GM19395 (cell line): Measurements from ENCODE around the gene NXPH1.
"Not testable (repeated sequence)": the region's sequence is repeated elsewhere in the genome, so short reads cannot be mapped to it uniquely, and the experiment has no call there.

Experiments
- ATAC-seq: cut with Tn5 transposase; IDR thresholded peaks from one replicate; pipeline ENCODE4 v1.9.1; 2021; ENCODE audit warnings: mild to moderate bottlenecking, moderate library complexity; ENCODE audit not compliant: unreplicated experiment

Gene NXPH1

DNA sequence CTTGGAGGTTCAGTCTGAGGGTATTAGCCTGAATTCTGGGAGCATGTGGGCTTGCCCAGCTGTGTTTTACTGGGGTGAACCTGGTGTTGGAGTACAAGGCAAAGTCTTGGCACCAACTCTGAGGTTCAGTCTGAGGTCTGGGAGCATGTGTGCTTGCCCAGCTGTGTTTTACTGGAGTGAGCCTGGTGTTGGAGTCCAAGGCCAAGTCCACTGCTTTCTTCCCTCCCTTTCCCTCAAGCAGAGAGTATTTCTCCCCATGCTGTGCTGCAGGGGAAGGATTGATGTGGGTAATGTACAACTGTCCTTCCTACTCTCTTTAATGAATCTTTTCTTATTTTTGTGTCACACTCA lies 236.1 kb downstream of the NXPH1 start:
- ATAC-seq: no peak

DNA sequence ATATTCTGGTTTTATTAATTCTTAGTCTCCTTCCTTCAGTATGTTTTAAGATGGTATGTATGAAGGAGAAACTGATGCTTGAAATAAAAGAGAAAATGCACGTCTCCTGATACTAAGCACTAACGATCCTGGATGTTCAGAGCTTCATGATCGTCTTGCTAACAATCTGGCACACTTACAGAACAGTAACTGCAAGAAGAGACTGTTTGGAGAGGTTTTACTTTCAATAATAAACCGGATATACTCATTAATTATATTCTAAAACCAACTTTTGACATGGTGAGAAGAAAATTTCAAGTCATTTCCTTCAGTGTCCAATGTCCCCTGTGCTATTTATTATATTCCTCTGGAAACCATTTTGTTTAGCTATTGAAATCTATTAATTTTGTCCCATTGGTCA lies 251.0 kb downstream of the NXPH1 start:
- no peak for ATAC-seq

DNA sequence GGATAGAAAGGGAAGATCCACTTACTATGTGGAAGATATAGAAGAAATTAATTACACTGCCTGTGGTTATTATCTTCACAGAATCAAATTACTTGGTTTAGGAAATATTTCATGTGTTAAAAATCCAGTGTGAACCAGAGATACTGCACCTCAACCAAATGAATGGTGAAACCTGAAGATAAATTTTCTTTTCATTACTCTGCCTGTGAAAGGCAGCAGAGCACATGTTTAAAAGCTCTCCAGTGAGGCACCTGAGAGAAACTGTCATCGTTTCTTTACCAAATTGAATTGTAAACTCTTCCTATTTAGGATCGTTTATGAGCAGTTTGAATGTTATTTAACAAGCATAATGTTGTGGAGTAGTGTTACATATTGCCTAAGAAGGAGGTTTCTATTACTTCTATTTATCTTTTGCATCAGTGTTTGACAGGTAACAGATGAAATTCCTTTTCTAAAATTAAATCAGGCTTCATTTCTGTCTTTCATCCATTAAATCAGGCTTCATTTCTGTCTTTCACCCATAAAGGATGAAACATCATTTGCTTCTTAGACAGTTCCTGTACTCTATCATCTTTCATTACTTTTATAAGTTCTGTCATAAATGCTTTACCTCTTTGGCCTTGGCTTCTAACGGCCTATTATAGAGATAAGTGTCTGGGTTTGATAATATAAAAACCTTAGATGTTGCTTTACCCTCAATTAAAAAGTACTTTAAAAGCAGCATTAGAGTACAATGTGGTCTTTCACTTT lies 266.6 kb downstream of the NXPH1 start:
- ATAC-seq: no peak

DNA sequence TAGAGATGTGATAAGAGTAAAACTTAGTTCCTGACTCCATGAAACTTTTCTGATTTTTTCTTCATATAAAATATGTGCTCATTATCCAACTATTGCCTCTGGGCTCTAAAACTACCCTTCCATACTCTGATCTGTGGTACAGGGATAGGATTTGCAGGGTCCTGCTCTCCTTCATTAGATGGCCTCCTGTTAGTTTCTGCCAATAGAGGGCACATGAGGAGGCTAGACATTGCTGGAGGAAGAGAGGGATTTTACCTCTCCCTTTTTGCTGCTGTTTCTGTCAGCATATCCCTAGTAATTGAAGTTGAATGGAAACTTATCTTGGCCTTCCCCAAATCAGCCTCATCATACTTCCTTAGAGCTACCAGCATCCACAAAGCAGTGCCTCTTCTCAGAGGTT lies 269.4 kb downstream of the NXPH1 start:
- no peak for ATAC-seq

DNA sequence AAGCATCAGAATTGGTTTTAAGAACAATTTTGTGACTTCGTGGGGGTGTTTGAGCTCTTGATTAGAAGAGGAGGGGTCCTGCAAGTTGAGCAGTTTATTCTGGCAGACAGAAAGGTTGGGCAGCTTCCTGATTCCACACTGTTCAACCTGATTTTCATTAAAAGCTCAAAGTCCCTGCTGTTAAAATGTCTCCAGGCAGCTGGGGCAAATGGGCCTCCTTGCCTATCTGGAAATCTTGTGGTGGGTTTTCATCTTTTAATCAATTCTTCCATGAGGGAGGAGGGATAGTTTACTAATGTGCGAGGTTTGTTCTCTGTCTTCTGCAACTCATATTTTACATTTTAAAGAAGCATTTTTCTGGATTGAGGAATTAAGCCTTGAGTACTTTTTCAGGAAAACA lies 276.7 kb downstream of the NXPH1 start:
- ATAC-seq: no peak

DNA sequence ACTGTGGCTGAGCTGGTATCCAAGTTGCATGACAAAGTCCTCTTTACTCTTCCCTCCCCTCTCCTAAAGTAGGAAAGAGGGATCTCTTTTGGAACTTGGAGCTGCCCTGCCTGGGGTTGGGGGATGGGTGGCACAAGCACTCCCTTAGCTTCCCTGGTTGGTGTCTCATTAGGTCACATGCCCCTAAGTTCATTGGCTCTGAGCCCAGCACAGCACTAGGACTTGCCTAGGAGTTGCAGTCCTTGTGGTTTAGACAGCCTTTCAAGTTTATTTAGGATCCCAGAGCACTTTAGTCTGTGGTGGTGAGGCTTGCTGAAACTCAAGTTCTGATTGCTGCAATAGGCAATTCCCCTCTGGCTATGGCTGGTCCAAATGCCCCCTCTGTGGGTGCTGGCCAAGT lies 281.4 kb downstream of the NXPH1 start:
- ATAC-seq: no peak

DNA sequence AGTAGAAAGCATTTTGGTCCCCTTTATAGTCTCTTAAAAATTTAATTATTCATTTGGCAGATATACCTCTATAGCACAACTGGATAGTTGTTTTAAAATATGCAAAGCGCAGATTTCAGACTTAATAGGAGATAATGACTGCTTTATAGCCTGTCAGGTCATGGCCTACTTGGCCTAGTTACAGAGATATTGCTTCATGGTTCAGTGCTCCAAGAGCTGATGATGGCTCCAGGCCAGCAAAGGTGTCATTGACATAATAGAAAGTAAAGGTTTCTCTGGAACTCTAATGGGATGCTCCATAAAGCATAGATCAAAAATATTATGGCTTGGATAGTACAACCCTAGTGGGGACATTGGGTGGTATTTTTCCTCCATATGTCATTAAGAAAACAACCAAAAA lies 285.7 kb downstream of the NXPH1 start:
- no peak for ATAC-seq

DNA sequence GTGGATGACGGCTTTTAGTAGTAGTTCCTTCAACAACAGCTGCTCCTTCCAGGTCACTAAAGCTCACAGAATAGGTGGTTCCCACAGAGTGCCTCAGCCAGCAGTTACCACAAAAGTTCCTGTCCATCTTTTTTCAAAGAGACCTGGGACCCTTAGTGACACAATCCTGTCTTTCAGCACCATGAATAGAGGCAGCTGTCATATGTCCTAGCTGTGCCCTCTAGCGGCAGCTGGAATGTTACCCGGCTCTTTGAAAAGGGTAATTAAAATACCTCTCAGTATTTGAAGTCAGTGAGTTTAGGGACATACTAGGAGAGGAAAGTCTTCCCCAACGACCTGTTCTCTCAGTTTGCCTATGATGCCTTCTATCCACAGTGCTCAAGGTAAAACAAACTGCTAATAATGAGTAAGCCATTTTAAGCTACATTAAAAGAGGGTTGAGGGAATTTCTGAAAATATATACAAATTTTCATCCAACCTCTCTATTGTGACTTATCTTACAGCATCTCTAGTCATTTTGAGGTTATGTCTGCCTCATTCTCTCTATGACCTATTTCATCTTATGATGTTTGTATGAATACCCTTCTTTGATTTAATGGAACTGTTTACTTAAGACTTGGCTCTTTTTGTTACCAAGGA lies 290.8 kb downstream of the NXPH1 start:
- ATAC-seq: peak; percentile 92

DNA sequence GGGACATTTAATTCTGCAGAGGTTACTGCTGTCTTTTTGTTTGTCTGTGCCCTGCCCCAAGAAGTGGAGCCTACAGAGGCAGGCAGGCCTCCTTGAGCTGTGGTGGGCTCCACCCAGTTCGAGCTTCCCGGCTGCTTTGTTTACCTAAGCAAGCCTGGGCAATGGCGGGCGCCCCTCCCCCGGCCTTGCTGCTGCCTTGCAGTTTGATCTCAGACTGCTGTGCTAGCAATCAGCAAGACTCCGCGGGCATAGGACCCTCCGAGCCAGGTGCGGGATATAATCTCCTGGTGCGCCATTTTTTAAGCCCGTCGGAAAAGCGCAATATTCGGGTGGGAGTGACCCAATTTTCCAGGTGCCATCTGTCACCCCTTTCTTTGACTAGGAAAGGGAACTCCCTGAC lies 298.3 kb downstream of the NXPH1 start:
- not testable (repeated sequence) for ATAC-seq

DNA sequence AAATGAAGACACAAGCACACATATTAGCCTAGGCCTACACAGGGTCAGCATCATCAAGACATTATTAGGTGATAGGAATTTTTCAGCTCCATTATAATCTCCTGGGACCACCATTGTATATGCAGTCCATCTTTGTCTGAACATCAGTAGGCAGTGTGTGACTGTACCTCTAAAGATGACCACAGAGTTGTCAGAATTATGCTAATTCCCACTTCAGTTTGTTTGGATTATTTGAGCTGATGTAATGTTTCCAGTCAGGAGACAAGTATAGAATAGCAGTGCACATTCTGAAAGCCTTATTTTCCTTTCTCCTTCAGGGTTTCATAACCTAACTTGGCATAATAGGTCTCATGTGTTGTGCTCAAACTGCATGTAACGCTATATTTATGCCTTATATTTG lies 306.4 kb downstream of the NXPH1 start:
- no peak for ATAC-seq

DNA sequence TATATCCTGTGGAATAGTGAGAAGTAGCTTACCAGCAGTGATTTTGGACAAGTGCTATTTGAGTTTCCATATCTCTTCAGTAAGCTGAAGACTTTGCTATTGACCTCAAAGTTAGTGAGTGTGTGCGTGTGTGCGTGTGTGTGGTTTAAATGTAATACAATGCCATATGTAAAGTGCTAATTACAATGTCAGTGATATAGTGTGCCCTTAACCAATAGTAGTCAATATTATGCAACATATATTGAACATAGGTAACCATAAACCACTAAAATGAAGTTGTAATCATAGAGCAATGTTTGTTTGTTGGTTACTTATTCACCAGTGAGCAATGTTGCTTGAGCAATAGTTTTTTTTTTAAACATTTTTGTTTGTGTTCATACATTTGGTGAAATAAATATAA lies 309.4 kb downstream of the NXPH1 start:
- no peak for ATAC-seq

DNA sequence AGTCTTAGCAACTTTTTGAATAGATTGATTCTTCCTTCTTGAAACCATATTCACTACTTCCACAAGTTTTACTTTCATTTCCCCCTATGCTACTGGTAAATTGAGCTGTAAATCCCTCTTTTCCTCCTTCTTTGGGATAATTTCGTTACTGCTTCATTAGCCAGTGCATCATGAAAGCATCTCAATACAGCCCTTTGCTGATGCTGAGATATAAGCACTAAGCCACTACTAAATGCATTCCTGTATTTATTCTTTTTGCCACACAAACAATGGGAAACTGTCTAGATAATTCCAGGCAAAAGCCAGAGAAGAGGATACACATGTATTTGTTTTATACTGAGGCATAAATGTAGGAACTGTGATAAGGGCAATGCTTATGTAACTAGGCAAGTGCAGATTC lies 313.9 kb downstream of the NXPH1 start:
- no peak for ATAC-seq

DNA sequence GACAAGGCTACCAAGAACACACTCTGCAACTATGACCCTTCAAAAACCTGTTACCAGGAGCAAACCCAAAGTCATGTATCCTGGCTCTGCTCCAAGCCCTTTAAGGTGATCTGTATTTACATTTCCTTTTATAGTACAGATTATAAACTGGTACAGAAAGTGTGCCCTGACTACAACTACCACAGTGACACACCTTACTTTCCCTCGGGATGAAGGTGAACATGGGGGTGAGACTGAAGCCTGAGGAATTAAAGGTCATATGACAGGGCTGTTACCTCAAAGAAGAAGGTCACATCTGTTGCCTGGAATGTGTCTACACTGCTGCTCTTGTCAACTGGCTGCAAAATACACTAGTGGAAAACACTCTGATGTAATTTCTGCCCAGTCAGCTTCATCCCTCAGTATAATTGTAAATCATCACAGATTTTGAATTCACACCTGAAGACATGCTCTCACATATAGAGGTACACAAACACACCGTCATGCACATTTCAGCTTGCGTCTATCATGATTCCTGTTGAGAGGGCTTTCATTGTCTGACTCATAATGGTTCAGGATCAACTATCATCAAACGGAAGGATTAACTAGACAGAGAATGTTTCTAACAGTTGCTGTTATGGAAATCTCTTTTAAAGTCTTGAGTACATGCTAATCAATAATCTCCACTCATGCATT lies 318.3 kb downstream of the NXPH1 start:
- no peak for ATAC-seq

DNA sequence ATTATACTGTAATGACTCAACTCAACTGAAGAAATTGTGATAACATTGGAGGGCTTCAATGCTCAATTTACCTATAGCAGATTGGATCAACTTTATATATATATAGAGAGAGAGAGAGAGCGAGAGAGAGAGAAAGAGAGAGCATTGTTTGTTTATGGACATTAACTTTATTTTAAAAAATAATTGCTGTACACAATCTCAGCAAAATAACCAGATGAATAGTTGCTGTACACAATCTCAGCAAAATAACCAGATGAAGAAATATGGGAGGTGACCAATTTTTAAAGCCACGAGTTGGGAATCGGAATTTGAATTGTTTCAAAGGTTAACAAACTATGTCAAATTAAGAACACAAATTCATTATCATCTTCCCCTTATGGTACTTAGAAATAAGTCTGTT lies 319.9 kb downstream of the NXPH1 start:
- no peak for ATAC-seq

DNA sequence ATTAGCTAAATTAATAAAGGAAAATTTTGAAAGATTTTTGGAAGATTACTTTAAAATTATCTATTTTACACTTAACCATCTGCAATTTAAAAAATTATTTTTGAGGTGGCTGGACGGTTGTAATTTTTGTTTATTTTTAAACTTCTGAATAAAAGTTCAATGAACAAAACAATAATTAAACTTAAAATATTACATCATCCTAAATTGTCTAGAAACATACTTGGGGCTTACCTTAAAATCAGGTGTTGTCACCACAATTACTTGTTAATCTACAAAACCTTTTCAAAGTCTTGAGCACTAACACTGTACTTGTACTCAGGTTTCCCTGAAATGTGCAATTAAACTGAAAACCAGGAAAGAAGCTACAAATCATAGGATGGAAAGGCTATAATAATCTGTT lies 328.3 kb downstream of the NXPH1 start:
- ATAC-seq: no peak

DNA sequence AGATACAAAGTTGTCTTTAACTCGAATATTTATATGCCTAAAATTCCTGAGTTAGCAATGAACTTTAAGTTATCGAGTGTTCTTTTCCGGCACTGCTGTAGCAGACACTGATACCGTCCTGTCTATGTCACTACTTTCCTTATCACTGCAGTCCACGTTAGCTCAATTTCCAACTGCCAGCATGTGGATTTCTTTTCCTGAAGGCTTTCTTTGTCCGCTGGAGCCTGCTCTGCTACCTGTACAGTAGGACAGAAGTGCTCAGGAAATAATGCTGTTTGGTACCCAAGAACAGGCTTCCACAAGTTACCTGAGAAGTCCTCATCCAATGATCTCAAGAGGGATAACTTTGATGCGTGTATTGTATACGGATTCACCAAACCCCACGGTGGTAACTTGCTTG lies 329.4 kb downstream of the NXPH1 start:
- no peak for ATAC-seq

DNA sequence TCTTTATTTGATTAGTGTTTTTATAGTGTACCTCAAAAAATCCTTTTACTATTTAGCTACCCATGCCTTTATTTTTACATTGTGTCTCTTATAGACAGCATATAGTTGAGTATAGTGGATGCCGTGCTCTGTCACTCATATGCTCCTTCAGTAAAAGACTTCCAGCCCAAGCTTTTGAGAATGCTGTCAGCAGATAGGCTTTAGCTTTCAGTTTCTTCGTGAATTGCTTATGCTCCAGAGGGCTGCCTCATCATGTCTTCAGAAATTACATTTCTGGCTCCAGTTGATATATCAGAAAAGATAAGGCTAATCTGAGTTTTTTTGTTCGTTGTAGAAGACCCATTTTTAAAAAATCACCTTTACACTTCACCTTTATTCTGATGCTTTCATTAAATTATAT lies 332.0 kb downstream of the NXPH1 start:
- ATAC-seq: no peak

DNA sequence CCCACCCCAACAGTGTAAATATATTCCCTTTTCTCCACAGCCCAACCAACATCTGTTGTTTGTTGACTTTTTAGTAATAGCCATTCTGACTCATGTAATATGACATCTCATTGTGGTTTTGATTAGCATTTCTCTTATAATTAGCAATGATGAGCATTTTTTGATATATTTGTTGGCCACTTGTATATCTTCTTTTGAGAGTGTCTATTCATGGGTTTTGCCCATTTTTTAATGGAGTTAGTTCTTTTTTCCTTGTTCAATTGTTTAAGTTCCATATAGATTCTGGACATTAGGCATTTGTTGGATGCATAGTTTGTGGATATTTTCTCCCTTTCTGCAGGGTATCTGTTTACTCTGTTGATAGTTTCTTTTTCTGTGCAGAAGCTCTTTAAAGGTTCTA lies 340.1 kb downstream of the NXPH1 start:
- ATAC-seq: no peak

DNA sequence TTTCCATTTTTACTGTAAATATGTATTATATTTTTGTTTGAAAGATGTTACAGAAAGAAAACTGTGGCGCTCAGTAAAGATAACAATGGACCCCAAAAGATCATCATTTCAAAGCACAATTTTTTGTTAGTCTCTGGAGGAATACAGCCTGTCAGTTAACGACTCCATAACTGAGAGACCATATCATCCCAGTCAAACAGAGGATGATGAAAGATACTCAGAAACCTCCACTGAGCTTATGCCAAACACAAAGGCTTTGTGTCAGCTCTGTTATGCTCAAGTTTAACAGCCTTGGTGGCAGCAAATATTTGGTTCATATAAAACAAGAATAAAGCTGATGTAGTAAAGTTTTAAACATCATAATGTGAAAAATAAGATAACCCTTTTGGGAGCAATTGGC lies 345.1 kb downstream of the NXPH1 start:
- ATAC-seq: no peak

DNA sequence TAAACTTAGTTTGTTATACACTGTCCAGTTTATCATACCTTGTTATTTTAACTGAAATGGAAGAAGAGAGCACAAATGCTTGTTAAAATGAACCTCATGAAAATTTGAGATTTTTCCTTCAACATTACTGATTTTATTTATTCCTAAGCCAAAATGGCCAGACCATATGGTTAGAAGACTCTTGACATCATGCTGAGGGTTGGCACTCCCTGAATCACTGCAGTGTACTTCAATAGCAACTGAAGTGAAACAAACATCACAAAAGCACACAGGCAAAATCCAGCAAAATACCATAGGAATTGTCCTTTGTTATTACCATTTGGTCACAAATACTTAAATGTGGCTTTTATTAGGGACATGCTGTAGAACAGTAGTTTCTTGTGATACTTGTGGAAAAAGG lies 347.8 kb downstream of the NXPH1 start:
- no peak for ATAC-seq

DNA sequence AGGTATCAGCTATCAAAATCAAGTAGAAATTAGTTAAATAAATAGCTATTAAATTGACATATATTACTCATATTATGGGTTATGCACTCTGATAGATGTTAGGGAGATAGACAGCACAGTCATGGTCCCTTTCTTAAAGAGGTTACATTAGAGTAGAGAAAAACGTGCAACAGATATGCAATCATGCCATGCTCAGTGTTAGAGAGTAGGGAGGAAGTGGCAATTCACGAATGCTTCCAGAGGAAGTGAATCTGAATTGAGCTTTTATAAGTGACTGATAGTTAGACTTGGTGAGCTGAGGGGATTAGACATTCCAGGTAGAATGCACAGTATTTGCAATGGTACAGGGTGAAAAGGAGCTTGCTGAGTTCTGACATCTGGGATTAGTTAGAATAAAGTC lies 349.8 kb downstream of the NXPH1 start:
- no peak for ATAC-seq

DNA sequence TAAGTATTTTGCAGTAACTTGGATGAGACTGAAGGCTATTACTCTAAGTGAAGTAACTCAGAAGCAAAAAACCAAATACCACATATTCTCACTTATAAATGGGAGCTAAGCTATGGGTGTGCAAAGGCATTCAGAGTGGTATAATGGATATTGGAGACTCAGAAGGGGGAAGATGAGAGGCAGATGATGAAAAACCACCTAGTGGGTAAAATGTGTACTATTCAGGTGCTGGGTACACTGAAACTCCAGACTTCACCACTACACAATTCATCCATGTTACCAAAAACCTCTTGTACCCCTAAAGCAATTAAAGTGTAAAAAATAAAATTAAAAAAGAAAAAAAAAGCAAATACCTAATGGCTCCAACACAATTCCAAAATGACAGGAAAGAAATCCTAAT lies 351.7 kb downstream of the NXPH1 start:
- no peak for ATAC-seq
